Hematopoietic multipotent progenitor cell treated with erythropoietin and hydrocortisone succinate and interleukin-3 and kit ligand, for 6 days (in vitro differentiated cells): ENCODE results near the gene TMPRSS3.
A peak's percentile ranks its signal among the peaks of the same experiment; 100 is the strongest.

Experiments used
- DNase-seq: peaks from one replicate; pipeline ENCODE4 v3.0.0-alpha.2; 2015

The TMPRSS3 gene

DNA sequence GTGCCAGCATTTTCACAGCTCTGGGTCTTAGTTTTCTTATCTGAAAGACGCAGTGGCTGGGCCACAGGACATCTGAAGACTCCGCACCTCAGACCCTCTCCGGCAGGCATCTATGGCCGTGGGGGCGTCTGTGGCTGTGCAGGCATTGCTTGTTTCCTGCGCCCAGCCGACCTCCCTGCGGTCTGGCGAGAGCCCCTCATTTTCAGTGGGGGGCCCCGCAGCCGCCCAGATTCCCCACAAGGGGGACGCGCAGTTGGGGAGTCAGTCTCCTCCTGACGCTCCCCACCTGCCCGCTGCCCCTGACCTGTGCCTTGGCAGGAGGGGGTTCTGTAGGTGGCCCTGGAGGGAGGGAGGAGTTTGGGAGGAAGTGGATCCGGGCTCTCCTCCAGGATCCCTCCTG, 26.0 kb downstream of the TMPRSS3 start:
- no peak for DNase-seq

DNA sequence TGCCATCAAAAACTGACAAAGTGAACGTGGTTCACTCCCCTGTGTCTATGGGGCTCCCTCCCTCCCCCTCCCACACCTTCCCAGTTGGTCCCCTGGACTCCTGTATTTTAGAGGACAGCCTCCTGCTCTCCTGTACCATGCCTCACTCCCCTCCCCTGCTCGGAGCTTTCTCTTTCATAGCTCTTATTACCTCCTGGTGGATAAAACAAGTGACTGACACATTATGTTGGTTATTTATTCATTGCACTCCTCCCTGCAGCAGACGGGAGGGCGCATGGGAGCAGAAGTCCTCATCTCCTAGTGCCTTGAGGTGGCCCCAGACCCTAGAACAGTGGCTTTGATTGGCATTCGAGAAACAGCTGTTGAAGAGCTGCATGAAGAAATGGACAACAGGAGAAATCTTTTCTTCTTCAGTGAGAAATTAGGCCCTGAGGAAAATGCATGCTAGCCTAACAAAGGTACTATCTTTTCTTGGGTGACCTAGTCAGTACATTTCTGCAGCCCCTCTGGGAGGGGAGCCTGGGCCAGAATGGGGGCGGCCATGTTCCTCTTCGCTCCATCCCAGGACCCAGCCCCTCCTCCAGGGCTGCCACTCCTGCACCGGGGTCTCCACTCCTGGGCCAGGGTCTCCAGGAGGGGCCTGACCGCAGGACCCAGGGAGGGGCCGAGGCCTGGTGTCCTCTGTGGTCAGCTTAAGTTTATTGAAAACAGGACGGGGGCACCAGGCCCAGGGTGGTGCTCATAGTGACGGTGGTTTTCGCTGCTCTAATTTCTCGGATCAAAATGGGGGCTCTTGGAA, 28.3 kb downstream of the TMPRSS3 start:
- no peak for DNase-seq

DNA sequence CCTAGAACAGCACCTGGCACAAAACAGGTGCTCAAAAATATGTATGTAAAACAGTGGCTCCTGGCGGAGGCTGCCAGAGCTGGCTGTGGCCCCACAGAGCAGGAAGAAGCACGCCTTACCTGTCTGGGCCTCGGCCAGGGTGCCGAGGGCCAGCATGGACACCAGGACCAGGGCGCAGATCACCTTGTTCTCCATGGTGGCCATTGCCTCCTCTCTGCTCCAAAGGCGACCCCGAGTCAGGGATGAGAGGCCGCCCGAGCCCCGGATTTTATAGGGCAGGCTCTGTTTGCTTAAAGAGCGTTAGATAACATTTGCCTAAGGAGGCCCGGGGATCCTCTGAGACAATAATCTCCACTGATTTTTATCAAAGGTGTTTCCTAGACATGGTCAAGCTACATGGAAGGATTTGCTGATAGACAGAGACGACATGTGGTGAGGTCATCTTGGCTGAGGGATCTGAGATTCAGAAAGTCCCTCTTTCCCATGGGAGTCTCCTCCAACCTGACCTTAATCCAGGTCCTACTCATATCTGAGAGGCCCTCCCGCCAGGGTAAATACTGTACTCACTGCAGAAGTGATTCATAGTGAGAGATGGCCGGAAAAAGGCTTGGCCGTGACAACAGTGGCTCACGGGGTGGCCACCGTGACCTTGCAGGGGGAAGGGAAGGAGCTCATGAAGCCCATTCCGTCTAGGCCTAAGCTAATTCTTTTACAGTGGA, 29.4 kb downstream of the TMPRSS3 start, which contains the start of gene TFF1:
Gene TFF1 (minus strand): TSS at position 244 of the 719 bp plus-strand sequence. CDS start 40 bp downstream, at position 204.
- DNase-seq, result no peak

DNA sequence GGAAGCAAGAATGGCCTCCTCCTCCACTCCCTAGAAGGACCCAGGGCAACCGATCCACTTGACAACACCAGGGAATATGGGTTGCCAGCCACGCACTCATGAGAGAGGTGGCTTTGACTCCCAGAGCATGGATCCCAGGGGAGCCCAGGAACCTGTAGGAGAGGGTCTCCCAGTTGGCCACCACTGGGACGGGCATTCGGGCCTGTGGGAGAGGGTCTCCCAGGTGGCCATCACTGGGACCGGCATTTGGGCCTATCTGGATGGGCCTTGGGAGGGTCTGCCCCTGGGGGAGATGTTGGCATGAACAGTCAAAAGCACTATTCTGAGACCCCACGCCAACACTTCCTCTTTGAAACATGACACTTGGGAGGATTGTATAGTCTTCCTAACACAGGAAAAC, 30.1 kb downstream of the TMPRSS3 start:
- DNase-seq, result no peak

DNA sequence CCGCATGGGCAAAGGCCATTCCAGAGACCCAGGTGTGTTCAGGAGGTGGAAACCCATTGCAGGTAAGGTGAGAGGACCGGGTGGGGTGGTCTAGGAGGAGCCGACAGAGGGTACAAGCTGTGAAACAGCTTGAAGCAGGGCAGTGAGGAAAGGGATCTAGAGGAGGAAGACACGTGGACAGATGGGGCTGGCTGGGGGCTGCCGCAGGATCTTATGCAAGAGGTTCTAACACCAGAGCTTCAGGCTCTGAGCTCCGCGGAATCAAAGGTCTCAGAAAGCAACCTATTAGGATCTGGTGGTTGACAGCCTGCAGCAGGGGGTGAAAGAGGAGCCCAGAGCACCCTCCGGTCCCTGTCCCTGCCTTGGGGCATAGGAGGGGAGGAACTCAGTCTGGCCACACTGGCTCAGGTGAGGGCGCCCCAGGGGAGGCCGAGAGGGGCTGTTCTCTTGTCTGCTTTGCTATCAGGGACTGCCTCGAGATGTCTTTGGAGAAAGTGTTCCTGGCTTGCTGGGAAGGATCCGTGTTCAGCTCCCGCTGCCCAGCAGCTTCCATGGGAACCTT, 31.5 kb downstream of the TMPRSS3 start:
- peak; percentile 29 for DNase-seq

DNA sequence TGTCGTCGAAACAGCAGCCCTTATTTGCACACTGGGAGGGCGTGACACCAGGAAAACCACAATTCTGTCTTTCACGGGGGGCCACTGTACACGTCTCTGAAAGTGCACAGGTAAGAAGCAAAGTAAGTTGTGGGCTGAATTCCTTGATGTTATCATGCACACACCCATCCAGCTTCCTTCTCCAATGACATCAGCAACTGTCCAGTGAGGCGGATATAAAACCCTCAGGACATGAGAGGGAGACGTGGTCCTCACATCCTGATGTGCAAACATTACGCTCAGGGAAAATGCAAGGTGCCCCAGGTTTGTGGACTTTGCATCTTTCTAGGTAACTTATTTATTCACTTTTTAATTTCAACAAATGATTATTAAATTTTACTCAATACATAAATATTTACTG, 32.5 kb downstream of the TMPRSS3 start:
- DNase-seq, result no peak

DNA sequence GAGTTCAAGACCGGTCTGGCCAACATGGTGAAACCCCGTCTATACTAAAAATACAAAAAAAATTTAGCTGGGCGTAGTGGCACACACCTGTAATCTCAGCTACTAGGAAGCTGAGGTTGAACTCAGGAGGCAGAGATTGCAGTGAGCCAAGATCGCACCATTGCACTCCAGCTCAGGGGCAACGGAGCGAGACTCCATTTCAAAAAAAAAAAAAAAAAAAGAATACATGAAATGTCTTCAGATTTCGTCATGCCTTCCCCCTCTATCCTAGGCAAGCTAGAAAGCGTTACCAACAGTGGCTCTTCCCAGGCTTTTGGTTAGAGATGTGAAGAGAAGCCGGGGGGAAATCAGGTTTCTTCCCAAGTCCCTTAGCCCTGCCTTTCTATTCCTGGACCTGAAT, 33.2 kb downstream of the TMPRSS3 start:
- no peak for DNase-seq

DNA sequence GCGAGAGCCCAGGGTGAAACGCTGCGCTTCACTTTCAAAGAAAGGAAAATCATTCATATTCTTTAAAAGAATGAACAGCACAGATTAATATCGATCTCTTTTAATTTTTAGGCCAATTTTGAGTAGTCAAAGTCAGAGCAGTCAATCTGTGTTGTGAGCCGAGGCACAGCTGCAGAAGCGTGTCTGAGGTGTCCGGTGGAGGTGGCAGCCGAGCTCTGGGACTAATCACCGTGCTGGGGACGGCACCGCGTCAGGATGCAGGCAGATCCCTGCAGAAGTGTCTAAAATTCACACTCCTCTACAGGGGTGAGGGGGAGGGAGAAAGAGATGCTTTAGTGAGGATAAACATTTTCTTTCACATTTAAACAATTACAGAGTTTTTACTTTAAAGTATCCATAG, 33.7 kb downstream of the TMPRSS3 start:
- DNase-seq, result no peak

DNA sequence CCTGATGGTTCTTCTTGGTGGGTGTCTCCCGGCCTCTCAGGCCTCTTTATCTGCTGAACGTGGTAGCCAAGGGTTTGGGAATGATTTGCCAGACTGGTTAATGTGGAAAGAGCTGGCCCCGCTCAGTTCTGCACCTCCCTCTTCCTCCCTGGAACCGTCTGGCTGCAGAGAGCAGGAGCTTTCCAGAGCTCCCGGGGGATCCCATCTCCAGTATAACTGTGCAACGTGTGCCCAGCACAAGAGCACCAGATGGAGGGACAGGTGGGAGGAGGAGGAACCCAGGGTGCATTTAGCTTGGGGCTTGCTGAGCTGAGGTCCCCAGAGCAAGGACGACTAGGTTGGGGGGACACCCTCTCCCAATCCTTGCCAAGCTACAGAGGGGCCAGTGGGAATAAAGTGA, 34.6 kb downstream of the TMPRSS3 start:
- no peak for DNase-seq

DNA sequence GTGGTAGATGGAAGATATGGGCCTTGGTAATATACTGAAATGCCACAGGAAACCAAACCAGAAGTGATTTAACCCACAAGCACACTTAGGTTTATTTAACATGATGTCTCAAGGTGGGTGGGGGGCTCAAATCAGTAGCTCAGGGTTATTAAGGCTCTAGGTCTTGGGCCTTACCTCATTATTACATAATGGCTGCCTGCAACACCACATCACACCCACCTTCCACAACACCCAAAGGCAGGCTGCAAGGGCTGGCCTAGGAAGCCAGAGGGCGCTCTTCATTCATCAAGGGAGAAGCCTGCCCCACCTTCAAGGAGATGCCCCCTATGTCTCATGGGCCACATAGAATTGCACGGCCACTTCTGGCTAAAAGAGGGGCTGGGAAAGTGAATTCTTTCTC, 35.5 kb downstream of the TMPRSS3 start:
- peak; percentile 34 for DNase-seq

DNA sequence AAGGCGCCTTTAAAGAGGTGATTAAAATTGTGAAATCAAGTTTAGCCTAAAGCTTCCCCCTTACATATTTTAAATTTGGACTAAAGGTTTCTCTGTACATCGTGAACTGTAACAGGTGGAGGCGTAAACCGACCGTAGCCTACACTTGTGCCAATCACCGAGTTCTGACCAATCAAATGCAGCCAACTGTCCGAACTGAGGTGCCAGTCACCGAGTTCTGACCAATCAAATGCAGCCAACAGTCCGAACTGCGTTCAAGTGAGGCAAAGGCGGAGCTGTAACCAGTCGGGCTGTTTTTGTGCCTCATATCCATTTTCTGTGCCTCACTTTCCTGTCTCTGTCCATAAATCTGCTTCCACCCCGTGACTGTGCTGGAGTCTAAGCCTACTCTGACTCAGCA, 36.9 kb downstream of the TMPRSS3 start:
- no peak for DNase-seq

DNA sequence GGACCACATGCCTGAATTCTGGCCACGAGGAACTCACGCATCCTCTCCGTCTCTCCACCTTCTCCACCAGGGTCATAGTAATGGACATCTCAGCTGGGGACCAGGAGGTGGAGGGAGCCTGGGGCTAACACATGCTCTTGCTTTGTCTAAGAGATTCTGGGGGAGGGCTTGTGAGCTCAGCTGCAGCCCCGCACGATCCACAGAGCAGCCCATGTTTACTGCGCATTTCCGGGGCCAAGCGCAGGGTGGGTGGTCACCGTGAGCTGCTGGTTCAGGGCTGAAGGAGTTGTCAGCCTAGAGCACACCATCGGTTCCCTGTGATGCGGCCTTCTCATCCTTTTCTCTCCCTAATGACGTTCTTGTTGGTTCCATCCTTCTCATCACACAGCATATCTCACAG, 37.6 kb downstream of the TMPRSS3 start:
- DNase-seq, result no peak

DNA sequence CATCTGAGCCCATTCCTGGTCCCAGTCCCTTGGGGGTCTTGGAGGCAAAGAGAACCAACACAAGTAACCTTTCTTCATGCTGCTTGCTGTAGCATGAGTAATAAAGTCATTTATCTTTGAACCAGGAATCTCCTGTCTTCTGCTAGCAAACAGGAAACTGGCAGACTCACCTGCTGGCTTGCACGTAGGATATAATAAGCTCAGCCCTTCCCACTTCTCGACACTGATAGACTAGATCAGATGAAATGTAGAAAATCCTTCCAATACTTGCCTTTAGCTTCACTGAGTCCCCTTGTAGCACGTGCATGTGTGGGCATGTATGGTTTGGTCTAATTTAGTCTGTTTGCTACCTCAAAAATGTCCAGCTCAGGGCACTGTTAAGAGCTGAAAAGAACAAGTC, 38.5 kb downstream of the TMPRSS3 start:
- no peak for DNase-seq

DNA sequence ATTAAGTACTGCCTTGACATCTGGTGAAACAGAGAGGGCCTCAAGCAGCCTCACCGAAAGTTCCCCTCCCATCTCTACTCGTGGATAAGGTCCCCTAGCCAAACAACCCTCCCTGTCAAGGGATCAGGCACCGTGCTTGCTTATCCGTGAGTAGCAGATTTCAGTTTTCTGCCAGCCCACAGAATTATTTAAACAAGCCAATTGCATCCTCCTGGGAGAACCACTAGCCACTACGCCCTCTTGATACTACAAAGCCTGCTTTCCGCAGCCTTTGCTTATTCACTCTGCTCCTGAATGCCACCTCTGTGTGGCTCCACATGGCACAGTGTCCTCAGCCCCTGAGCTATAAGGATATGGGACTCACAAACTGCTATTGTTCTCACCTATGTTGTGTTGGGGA, 39.2 kb downstream of the TMPRSS3 start:
- peak; percentile 39 for DNase-seq

DNA sequence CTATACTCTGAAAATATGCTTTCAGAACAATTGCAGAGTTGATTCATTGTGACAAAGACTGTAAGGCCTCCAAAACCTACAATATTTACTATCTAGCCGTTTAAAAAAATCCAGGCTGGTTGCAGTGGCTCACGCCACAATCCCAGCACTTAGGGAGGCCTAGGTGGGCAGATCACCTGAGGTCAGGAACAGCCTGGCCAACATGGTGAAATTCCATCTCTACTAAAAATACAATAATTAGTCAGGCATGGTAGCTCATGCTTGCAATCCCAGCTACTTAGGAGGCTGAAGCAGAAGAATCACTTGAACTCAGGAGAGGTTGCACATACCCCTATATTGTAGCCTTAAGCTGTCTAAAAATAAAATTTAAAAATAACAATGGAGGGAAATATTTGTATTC, 39.8 kb downstream of the TMPRSS3 start:
- DNase-seq, result no peak

DNA sequence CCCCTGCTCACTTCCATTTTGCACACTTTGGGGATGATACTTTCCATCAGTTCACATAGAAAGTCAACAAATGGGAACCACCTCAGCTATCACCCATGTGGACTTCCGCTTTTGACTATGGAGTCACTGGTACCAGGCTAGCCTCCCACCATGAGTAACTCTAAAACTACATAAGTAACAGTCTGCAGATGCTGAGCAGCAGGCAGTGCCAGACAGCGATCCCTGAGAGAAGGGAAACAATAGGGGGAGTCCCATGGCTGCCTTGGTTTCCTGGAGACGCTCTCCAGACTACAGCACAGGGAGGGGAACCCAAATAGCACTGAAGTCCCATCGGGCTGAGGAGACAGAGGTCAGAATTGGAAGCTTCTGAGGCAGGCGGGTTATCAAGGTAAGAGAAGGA, 42.2 kb downstream of the TMPRSS3 start:
- DNase-seq, result no peak

DNA sequence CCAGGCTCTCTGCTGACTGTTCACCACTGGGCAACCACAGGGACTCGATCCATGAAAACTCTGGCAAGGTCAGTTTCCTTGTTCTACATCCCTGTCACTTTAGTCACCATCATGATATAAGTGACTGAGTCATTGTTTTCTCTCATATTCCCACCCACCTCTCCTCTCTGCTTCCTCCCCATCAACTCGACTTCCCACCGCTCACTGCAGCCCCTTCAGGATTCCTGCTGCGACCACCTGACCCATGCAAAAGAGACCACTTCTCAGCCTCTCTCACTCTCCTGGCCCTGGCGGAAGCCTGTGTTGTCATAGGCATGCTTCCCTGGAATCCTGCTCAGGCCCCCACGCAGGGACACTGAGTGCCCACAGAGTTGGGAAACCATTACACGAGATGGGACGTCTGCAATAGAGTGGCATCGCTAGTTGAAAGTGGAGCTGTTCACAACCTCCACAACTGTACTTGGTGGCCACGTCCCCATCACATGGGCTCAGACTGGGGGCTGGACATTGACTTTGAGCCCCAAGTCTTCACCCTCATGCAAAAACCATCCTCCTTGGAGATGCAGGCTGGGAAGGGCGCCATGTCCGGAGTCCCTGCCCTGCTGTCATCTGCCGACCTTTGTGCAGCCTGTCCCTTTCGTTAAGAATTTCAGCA, 43.3 kb downstream of the TMPRSS3 start:
- no peak for DNase-seq

DNA sequence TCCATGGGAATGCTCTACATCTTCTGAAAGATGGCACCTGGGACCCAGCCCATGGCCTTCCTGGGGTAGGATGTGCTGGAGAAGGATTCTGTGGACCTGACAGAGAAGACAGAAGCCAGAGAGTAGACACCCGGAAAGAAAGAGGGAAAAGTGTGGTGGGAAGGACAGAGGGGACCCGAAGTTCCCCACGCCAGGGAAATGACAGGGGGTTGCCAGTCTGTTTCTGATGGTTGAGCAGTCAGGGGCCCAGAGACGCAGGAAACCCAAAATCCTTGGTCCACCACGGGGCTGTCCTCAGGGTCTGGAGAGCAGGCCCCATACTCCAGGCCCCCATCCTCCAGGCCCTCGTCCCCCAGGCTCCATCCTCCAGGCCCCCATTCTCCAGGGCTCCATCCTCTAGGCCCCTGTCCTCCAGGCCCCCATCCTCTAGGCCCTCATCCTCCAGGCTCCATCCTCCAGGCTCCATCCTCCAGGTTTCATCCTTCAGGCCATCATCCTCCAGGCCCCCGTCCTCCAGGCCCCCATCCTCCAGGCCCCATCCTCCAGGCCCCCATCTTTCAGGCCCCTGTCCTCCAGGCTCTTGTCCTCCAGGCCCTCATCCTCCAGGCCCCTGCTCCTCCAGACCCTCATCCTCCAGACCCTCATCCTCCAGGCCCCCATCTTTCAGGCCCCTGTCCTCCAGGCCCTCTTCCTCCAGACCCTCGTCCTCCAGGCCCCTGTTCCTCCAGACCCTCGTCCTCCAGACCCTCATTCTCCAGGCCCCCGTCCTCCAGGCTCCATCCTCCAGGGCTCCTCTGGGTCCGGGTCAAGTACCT, 44.0 kb downstream of the TMPRSS3 start:
- no peak for DNase-seq

DNA sequence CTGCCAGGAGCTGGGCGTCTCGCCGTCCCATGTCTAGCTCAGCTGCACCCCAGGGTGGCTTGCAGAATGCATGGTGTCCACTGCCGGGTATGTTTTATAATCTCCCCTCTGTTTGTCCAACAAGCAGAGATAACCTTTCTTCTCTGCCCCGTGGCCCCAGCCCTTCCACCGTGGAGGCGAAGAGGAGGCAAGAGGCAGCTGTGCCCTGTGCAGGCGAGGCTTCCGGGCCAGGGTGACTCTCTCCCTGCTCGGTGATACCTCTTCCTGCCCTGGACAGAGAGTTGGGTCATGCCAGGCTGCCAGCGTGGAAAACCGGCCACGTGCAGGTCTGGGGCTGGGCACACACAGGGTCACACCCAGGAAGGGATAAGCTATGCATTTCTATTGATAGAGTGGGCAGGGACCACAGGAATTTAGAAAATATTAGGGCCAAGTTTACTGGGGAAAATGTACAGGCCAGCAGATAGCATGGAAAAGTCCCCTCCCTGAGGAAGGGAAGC, 44.9 kb downstream of the TMPRSS3 start, which contains the start of gene TFF2:
Gene TFF2 (minus strand): TSS at position 68 of the 500 bp plus-strand sequence. CDS start 37 bp downstream, at position 31.
- no peak for DNase-seq

DNA sequence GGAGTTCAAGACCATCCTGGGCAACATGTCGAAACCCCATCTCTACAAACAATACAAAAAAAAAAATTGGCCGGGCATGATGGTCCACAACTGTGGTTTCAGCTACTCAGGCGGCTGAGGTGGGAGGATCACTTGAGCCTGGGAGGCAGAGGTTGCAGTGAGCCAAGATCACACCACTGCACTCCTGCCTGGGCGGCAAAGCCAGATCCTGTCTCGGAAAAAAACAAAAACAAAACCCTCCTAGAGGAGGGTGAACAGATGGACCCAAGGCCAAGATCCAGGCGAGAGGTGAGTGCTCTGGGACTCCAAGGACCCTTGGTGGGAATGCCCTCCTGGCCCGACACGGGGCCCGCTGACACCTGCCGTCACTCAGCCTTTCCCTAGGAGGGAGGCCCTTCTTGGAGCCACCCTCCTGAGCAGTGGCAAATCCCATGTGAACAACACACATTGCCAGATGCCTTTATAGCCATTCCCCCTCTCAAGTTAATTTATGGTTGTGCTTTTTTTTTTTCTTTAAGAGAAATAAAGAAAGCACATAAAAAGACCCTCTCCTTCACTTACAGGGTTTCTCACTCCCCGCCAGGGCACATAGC, 45.4 kb downstream of the TMPRSS3 start:
- no peak for DNase-seq

DNA sequence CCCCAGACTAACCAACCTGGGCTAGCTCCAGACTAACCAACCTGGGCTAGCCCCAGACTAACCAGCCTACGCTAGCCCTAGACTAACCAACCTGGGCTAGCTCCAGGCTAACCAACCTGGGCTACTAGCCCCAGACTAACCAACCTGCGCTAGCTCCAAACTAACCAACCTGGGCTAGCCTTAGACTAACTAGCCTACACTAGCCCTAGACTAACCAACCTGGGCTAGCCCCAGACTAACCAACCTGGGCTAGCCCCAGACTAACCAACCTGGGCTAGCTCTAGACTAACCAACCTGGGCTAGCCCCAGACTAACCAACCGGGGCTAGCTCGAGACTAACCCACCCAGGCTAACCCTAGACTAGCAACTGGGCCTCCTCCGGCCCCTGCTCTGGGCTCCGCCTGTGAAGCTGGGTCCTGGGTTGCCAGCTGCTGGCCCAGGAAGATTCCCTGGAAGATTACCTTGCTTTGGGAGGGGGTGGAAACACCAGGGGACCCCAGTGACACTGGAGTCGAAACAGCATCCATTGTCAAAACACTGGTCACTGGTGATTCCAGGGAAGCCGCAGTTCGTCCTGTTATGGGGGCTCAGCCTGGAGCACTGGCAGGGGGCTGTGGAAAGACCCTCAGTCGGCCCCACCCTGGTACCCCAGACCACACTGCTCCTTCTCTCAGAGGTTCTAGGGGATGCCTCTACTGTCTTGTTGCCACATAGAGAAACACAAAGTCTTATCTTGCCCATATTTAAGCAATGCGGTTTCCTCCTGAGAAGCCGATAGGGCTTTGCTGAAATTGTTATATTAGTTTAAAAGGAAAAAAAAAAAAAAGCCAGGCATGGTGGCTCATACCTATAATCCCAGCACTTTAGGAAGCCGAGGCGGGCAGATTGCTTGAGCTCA, 46.2 kb downstream of the TMPRSS3 start:
- peak; percentile 64 for DNase-seq
